Neural progenitor cell (in vitro differentiated cells): Measurements from ENCODE around the gene ITGA3. TPM values are rescaled to one million over a fixed set of nuclear protein-coding genes. Genes with fewer than 3 reads are reported as not detected.

ENCODE experiments used
- DNase-seq: peaks from one replicate; pipeline ENCODE4 v3.0.0-alpha.2; 2016; ENCODE audit warnings: low spot score
- H2AFZ ChIP-seq: fragments of 200-600 bp; sonication (generic); replicated peaks from 2 replicates; pipeline ENCODE4 v1.6.1; 2016; ENCODE audit warnings: antibody characterized with exemption
- H3F3A ChIP-seq: fragments of 200-600 bp; sonication (generic); 2 replicates; pipeline ENCODE4 v1.6.1; 2016; ENCODE audit warnings: antibody characterized with exemption, low read depth
- H3K27ac ChIP-seq: fragments of 200-600 bp; sonication (generic); 2 replicates; pipeline ENCODE4 v1.5.1; 2016; ENCODE audit warnings: mild to moderate bottlenecking
- H3K27me3 ChIP-seq: fragments of 200-600 bp; sonication (generic); 2 replicates; pipeline ENCODE4 v1.6.1; 2016; ENCODE audit warnings: mild to moderate bottlenecking, moderate library complexity
- H3K36me3 ChIP-seq: fragments of 200-600 bp; sonication (generic); 2 replicates; pipeline ENCODE4 v1.5.1; 2016
- H3K4me1 ChIP-seq: fragments of 200-600 bp; sonication (generic); 2 replicates; pipeline ENCODE4 v1.6.1; 2016; ENCODE audit warnings: mixed run types
- H3K4me2 ChIP-seq: fragments of 200-600 bp; sonication (generic); 2 replicates; pipeline ENCODE4 v1.6.1; 2016
- H3K4me3 ChIP-seq: fragments of 200-600 bp; sonication (generic); 2 replicates; pipeline ENCODE4 v1.5.1; 2016
- H3K79me2 ChIP-seq: fragments of 200-600 bp; sonication (generic); 2 replicates; pipeline ENCODE4 v1.6.1; 2016; ENCODE audit warnings: low read depth
- H3K9ac ChIP-seq: fragments of 200-600 bp; sonication (generic); 2 replicates; pipeline ENCODE4 v1.6.1; 2016
- H3K9me3 ChIP-seq: fragments of 200-600 bp; sonication (generic); 2 replicates; pipeline ENCODE4 v1.5.1; 2016; ENCODE audit warnings: low read depth
- H4K20me1 ChIP-seq: fragments of 200-600 bp; sonication (generic); 2 replicates; pipeline ENCODE4 v1.6.1; 2016; ENCODE audit warnings: low read depth
- H3K27ac Mint-ChIP-seq: 3 replicates; pipeline ENCODE4 v1.8.0; 2021; ENCODE audit warnings: mixed read lengths
- H3K27me3 Mint-ChIP-seq: 2 replicates; pipeline ENCODE4 v1.8.0; 2022; ENCODE audit warnings: low read depth, mild to moderate bottlenecking, inconsistent platforms, moderate library complexity, mixed read lengths; ENCODE audit not compliant: insufficient read depth
- H3K36me3 Mint-ChIP-seq: 3 replicates; pipeline ENCODE4 v1.8.0; 2021; ENCODE audit warnings: mixed read lengths
- H3K4me1 Mint-ChIP-seq: 3 replicates; pipeline ENCODE4 v1.8.0; 2021; ENCODE audit warnings: mixed read lengths
- H3K4me3 Mint-ChIP-seq: 3 replicates; pipeline ENCODE4 v1.8.0; 2021; ENCODE audit warnings: mild to moderate bottlenecking, moderate library complexity, mixed read lengths
- H3K9me3 Mint-ChIP-seq: 3 replicates; pipeline ENCODE4 v1.8.0; 2020; ENCODE audit warnings: mixed read lengths
- EZH2 ChIP-seq: fragments of 200-600 bp; sonication (generic); IDR thresholded peaks from 2 replicates; pipeline ENCODE4 v1.6.1; 2017; ENCODE audit warnings: antibody characterized with exemption, mild to moderate bottlenecking, moderate library complexity
- EZH2phosphoT487 ChIP-seq: fragments of 200-600 bp; sonication (generic); IDR thresholded peaks from 2 replicates; pipeline ENCODE4 v1.6.1; 2017; ENCODE audit warnings: antibody characterized with exemption
- total RNA-seq: library from RNA; depleted of rRNA; stranded (reverse); fragments of >200 nt; gene quantifications from 2 replicates; pipeline ENCODE4 v1.2.3, GENCODE V29; 2015; ENCODE audit warnings: low replicate concordance
- TF ChIP-seq, protein P1 (sequence below): fragments of 200-600 bp; sonication (generic); IDR thresholded peaks from 2 replicates; pipeline ENCODE4 v1.5.1; 2017; ENCODE audit warnings: antibody characterized with exemption, mild to moderate bottlenecking

Gene ITGA3
- total RNA-seq, 1 donor from 2014 or later: 7.7 TPM

DNA sequence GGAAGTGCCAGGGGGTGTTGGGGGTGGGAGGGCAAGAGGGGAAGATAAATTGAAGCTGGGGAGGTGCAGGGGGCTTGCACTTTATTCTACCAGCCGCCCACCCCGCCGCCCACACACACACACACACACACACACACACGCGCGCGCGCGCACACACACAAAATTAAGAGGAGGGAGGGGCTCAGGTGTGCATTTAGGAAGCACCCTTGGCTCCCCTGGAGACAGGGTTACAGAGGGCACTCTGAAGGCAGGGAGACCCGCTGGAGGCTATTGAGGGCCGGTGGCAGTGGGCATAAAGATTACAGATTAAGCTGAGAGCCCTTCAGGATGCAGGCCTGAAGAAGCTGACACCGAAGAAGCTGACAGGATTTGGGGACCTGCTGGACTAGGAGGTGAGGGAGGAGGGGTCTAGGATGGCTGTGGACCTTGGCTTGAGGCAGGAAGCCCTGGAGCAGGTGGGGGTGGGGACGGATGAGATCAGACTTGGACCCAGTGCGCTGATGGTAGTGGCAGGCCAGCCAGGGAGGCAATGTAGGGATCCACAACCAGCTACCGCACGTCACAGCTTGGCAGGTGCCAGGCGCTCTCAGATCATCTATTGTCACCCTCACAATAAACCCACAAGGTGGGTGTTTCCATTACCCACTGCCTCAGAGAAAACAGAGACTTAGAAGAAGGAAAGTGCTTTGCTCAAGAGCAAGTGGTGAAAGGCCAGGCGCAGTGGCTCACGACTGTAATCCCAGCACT, 74.8 kb downstream of the ITGA3 start:
- peak overlapping the region; percentile 83 for H3K4me3 Mint-ChIP-seq
- H3K9me3 ChIP-seq: no peaks in the 10 kb centered on the region
- H3K36me3 Mint-ChIP-seq: peaks cover 4% of the 10 kb centered on the region
- peaks cover 28% of the 10 kb centered on the region for H3F3A ChIP-seq
- TF ChIP-seq EZH2 (no peak), EZH2phosphoT487 (no peak)
- TF ChIP-seq, protein P1, sequence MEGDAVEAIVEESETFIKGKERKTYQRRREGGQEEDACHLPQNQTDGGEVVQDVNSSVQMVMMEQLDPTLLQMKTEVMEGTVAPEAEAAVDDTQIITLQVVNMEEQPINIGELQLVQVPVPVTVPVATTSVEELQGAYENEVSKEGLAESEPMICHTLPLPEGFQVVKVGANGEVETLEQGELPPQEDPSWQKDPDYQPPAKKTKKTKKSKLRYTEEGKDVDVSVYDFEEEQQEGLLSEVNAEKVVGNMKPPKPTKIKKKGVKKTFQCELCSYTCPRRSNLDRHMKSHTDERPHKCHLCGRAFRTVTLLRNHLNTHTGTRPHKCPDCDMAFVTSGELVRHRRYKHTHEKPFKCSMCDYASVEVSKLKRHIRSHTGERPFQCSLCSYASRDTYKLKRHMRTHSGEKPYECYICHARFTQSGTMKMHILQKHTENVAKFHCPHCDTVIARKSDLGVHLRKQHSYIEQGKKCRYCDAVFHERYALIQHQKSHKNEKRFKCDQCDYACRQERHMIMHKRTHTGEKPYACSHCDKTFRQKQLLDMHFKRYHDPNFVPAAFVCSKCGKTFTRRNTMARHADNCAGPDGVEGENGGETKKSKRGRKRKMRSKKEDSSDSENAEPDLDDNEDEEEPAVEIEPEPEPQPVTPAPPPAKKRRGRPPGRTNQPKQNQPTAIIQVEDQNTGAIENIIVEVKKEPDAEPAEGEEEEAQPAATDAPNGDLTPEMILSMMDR: no peak
- no peak overlapping the region for H3K27ac ChIP-seq
- DNase-seq: peak; percentile 37
- H3K4me1 ChIP-seq: peaks cover 19% of the 10 kb centered on the region
- H3K27ac Mint-ChIP-seq: peak overlapping the region; percentile 78
- H3K9ac ChIP-seq: no peak overlapping the region
- H2AFZ ChIP-seq: no peak overlapping the region
- H3K36me3 ChIP-seq: no peaks in the 10 kb centered on the region
- peaks cover 3% of the 10 kb centered on the region for H4K20me1 ChIP-seq
- peak overlapping the region; percentile 92 for H3K4me2 ChIP-seq
- peaks cover 35% of the 10 kb centered on the region for H3K4me1 Mint-ChIP-seq
- H3K27me3 Mint-ChIP-seq: peaks cover 7% of the 10 kb centered on the region
- H3K27me3 ChIP-seq: no peaks in the 10 kb centered on the region
- H3K9me3 Mint-ChIP-seq: no peaks in the 10 kb centered on the region
- H3K4me3 ChIP-seq: peak overlapping the region; percentile 86
- H3K79me2 ChIP-seq: peaks cover 15% of the 10 kb centered on the region

GRCh38 chr17:50132104-50132794, 76.3 kb downstream of the ITGA3 start:
- Histone ChIP-seq H3K4me2 (no peak overlapping the region), H3F3A (peaks cover 28% of the 10 kb centered on the region), H3K27ac (no peak overlapping the region)

GRCh38 chr17:50133028-50133768, 77.3 kb downstream of the ITGA3 start:
- no peak overlapping the region for H3K27ac Mint-ChIP-seq
- no peak overlapping the region for H3K4me3 ChIP-seq
- H3F3A ChIP-seq: peaks cover 20% of the 10 kb centered on the region
- no peaks in the 10 kb centered on the region for H3K9me3 ChIP-seq
- no peaks in the 10 kb centered on the region for H3K9me3 Mint-ChIP-seq
- H3K4me2 ChIP-seq: no peak overlapping the region
- no peak overlapping the region for H3K9ac ChIP-seq
- no peak overlapping the region for H3K4me3 Mint-ChIP-seq
- no peak overlapping the region for H3K27ac ChIP-seq
- peaks cover 25% of the 10 kb centered on the region for H3K4me1 Mint-ChIP-seq
- no peaks in the 10 kb centered on the region for H3K36me3 ChIP-seq
- H3K27me3 ChIP-seq: no peaks in the 10 kb centered on the region
- H4K20me1 ChIP-seq: peaks cover 3% of the 10 kb centered on the region
- peaks cover 10% of the 10 kb centered on the region for H3K27me3 Mint-ChIP-seq
- H3K79me2 ChIP-seq: peaks cover 3% of the 10 kb centered on the region
- no peak overlapping the region for H2AFZ ChIP-seq
- peaks cover 12% of the 10 kb centered on the region for H3K4me1 ChIP-seq
- no peak for TF ChIP-seq EZH2
- TF ChIP-seq, protein P1: no peak
- TF ChIP-seq EZH2phosphoT487: no peak
- H3K36me3 Mint-ChIP-seq: peaks cover 16% of the 10 kb centered on the region
- no peak for DNase-seq

More at GRCh38 chr17:50132104-50132794, 76.3 kb downstream of the ITGA3 start:
- Mint-ChIP-seq H3K4me1 (peaks cover 33% of the 10 kb centered on the region), H3K9me3 (no peaks in the 10 kb centered on the region), H3K27ac (no peak overlapping the region), H3K27me3 (peaks cover 10% of the 10 kb centered on the region), H3K36me3 (peaks cover 11% of the 10 kb centered on the region), H3K4me3 (peak overlapping the region; percentile 21)
- Histone ChIP-seq H3K27me3 (no peaks in the 10 kb centered on the region), H3K79me2 (peaks cover 12% of the 10 kb centered on the region), H3K36me3 (no peaks in the 10 kb centered on the region), H3K4me3 (no peak overlapping the region), H2AFZ (no peak overlapping the region), H4K20me1 (peaks cover 3% of the 10 kb centered on the region), H3K9me3 (no peaks in the 10 kb centered on the region), H3K4me1 (peaks cover 19% of the 10 kb centered on the region), H3K9ac (no peak overlapping the region)
- no peak for DNase-seq
- TF ChIP-seq, protein P1: no peak
- no peak for TF ChIP-seq EZH2phosphoT487
